Measurements from ENCODE around the gene ARHGAP32. TPM values are rescaled to one million over a fixed set of nuclear protein-coding genes. Genes with fewer than 3 reads are reported as not detected.
"Not testable (repeated sequence)": the region's sequence is repeated elsewhere in the genome, so short reads cannot be mapped to it uniquely, and the experiment has no call there.

The ARHGAP32 gene
- total and polyA plus RNA-seq, 4 experiments from 2014 or later: 0.18 to 9.6 (median 3.9) TPM

- H3K27me3 Mint-ChIP-seq: no peaks in the 10 kb centered on the region
- H3K4me3 ChIP-seq (ENCODE audit: low read length in 2 of 2): no peak overlapping the region
- no peaks in the 10 kb centered on the region for H3K4me1 ChIP-seq (ENCODE audit: insufficient read depth, low read length)
- peaks cover 2 to 48% (median 34%) of the 10 kb centered on the region in 8 donors for H3K9me3 Mint-ChIP-seq
- H3K4me3 Mint-ChIP-seq: no peak overlapping the region
- no peak overlapping the region for H3K27ac ChIP-seq (ENCODE audit: low read depth, low read length)
- H3K4me1 Mint-ChIP-seq: no peaks in the 10 kb centered on the region
- ChIA-PET POLR2A (ENCODE audit: partially characterized antibody) (no interaction called here), CTCF (ENCODE audit: partially characterized antibody) (no interaction called here)
- intact Hi-C loops (cut with micrococcal nuclease): no loop called here
- H3K36me3 ChIP-seq (ENCODE audit: insufficient read depth, low read length): no peaks in the 10 kb centered on the region
- H3K9me3 ChIP-seq (ENCODE audit: control insufficient read depth in 1 of 2, low read length in 2 of 2): no peaks in the 10 kb centered on the region
- no peaks in the 10 kb centered on the region for H3K27me3 ChIP-seq (ENCODE audit: insufficient read depth, low read length)
- H3K36me3 Mint-ChIP-seq: peaks cover 5 to 11% of the 10 kb centered on the region in 2 donors
- H3K27ac Mint-ChIP-seq: no peak overlapping the region
- no peak for DNase-seq
Measured at GRCh38 chr11:129163714-129164164, 28.4 kb downstream of the ARHGAP32 start.

GRCh38 chr11:129157080-129157479 lies 35.0 kb downstream of the ARHGAP32 start:
- H3K27me3 ChIP-seq (ENCODE audit: insufficient read depth, low read length); H3K4me3 Mint-ChIP-seq; H3K27ac Mint-ChIP-seq; H3K27ac ChIP-seq (ENCODE audit: low read depth, low read length); intact Hi-C loops (cut with micrococcal nuclease); DNase-seq; H3K9me3 ChIP-seq (ENCODE audit: control insufficient read depth in 1 of 2, low read length in 2 of 2); CTCF ChIA-PET (ENCODE audit: partially characterized antibody); H3K27me3 Mint-ChIP-seq; H3K4me3 ChIP-seq (ENCODE audit: low read length in 2 of 2); H3K36me3 ChIP-seq (ENCODE audit: insufficient read depth, low read length); H3K4me1 ChIP-seq (ENCODE audit: insufficient read depth, low read length); H3K4me1 Mint-ChIP-seq; POLR2A ChIA-PET (ENCODE audit: partially characterized antibody): not testable (repeated sequence)
- Mint-ChIP-seq H3K9me3 (peaks cover 2 to 45% (median 36%) of the 10 kb centered on the region in 8 donors), H3K36me3 (peaks cover 5 to 17% of the 10 kb centered on the region in 2 donors)

- Histone ChIP-seq H3K27me3 (ENCODE audit: insufficient read depth, low read length) (no peaks in the 10 kb centered on the region), H3K27ac (ENCODE audit: low read depth, low read length) (no peak overlapping the region), H3K36me3 (ENCODE audit: insufficient read depth, low read length) (no peaks in the 10 kb centered on the region), H3K4me3 (ENCODE audit: low read length in 2 of 2) (no peak overlapping the region), H3K9me3 (ENCODE audit: control insufficient read depth in 1 of 2, low read length in 2 of 2) (no peaks in the 10 kb centered on the region), H3K4me1 (ENCODE audit: insufficient read depth, low read length) (no peaks in the 10 kb centered on the region)
- Mint-ChIP-seq H3K4me3 (no peak overlapping the region), H3K9me3 (peaks cover 6 to 57% (median 42%) of the 10 kb centered on the region in 8 donors), H3K36me3 (peaks cover 8 to 16% of the 10 kb centered on the region in 2 donors), H3K4me1 (no peaks in the 10 kb centered on the region), H3K27ac (no peak overlapping the region), H3K27me3 (peaks cover 0 to 2% of the 10 kb centered on the region in 2 donors)
- CTCF ChIA-PET (ENCODE audit: partially characterized antibody): no interaction called here
- intact Hi-C loops (cut with micrococcal nuclease): no loop called here
- no peak for DNase-seq
- POLR2A ChIA-PET (ENCODE audit: partially characterized antibody): no interaction called here
Measured at GRCh38 chr11:129155745-129156144, 36.4 kb downstream of the ARHGAP32 start.

- Histone ChIP-seq H3K27me3 (ENCODE audit: insufficient read depth, low read length) (no peaks in the 10 kb centered on the region), H3K4me3 (ENCODE audit: low read length in 2 of 2) (no peak overlapping the region), H3K4me1 (ENCODE audit: insufficient read depth, low read length) (no peaks in the 10 kb centered on the region), H3K9me3 (ENCODE audit: control insufficient read depth in 1 of 2, low read length in 2 of 2) (no peaks in the 10 kb centered on the region), H3K27ac (ENCODE audit: low read depth, low read length) (no peak overlapping the region), H3K36me3 (ENCODE audit: insufficient read depth, low read length) (no peaks in the 10 kb centered on the region)
- Mint-ChIP-seq H3K27ac (no peak overlapping the region), H3K9me3 (peaks cover 7 to 52% (median 32%) of the 10 kb centered on the region in 8 donors), H3K36me3 (peaks cover 8 to 13% of the 10 kb centered on the region in 2 donors), H3K4me3 (no peak overlapping the region), H3K4me1 (no peaks in the 10 kb centered on the region), H3K27me3 (peaks cover 0 to 2% of the 10 kb centered on the region in 2 donors)
- no peak for DNase-seq
- intact Hi-C loops (cut with micrococcal nuclease): no loop called here
- POLR2A ChIA-PET (ENCODE audit: partially characterized antibody): no interaction called here
- CTCF ChIA-PET (ENCODE audit: partially characterized antibody): no interaction called here
Measured at GRCh38 chr11:129148487-129148886, 43.6 kb downstream of the ARHGAP32 start.

GRCh38 chr11:129146191-129146590 lies 45.9 kb downstream of the ARHGAP32 start:
- Histone ChIP-seq H3K9me3 (ENCODE audit: control insufficient read depth in 1 of 2, low read length in 2 of 2) (no peaks in the 10 kb centered on the region), H3K36me3 (ENCODE audit: insufficient read depth, low read length) (no peaks in the 10 kb centered on the region), H3K4me1 (ENCODE audit: insufficient read depth, low read length) (no peaks in the 10 kb centered on the region), H3K27ac (ENCODE audit: low read depth, low read length) (no peak overlapping the region), H3K4me3 (ENCODE audit: low read length in 2 of 2) (no peak overlapping the region), H3K27me3 (ENCODE audit: insufficient read depth, low read length) (no peaks in the 10 kb centered on the region)
- Mint-ChIP-seq H3K4me1 (no peaks in the 10 kb centered on the region), H3K9me3 (peaks cover 3 to 32% (median 23%) of the 10 kb centered on the region in 8 donors), H3K27ac (no peak overlapping the region), H3K27me3 (no peaks in the 10 kb centered on the region), H3K4me3 (no peak overlapping the region), H3K36me3 (peaks cover 5 to 8% of the 10 kb centered on the region in 2 donors)
- POLR2A ChIA-PET (ENCODE audit: partially characterized antibody): no interaction called here
- intact Hi-C loops (cut with micrococcal nuclease): no loop called here
- DNase-seq: no peak
- CTCF ChIA-PET (ENCODE audit: partially characterized antibody): no interaction called here

GRCh38 chr11:129145276-129145675 lies 46.8 kb downstream of the ARHGAP32 start:
- Histone ChIP-seq H3K9me3 (ENCODE audit: control insufficient read depth in 1 of 2, low read length in 2 of 2) (no peaks in the 10 kb centered on the region), H3K4me1 (ENCODE audit: insufficient read depth, low read length) (no peaks in the 10 kb centered on the region), H3K36me3 (ENCODE audit: insufficient read depth, low read length) (no peaks in the 10 kb centered on the region), H3K27me3 (ENCODE audit: insufficient read depth, low read length) (no peaks in the 10 kb centered on the region), H3K27ac (ENCODE audit: low read depth, low read length) (no peak overlapping the region), H3K4me3 (ENCODE audit: low read length in 2 of 2) (no peak overlapping the region)
- Mint-ChIP-seq H3K4me1 (no peaks in the 10 kb centered on the region), H3K27ac (no peak overlapping the region), H3K4me3 (no peak overlapping the region), H3K27me3 (no peaks in the 10 kb centered on the region), H3K9me3 (peaks cover 3 to 23% (median 15%) of the 10 kb centered on the region in 8 donors), H3K36me3 (peaks cover 5 to 8% of the 10 kb centered on the region in 2 donors)
- intact Hi-C loops (cut with micrococcal nuclease): no loop called here
- DNase-seq: no peak
- POLR2A ChIA-PET (ENCODE audit: partially characterized antibody): no interaction called here
- CTCF ChIA-PET (ENCODE audit: partially characterized antibody): no interaction called here

- Mint-ChIP-seq H3K4me3 (no peak overlapping the region), H3K9me3 (peaks cover 2 to 14% (median 7%) of the 10 kb centered on the region in 8 donors), H3K4me1 (no peaks in the 10 kb centered on the region), H3K27me3 (no peaks in the 10 kb centered on the region), H3K36me3 (peaks cover 0 to 4% of the 10 kb centered on the region in 2 donors), H3K27ac (no peak overlapping the region)
- no peak overlapping the region for H3K4me3 ChIP-seq (ENCODE audit: low read length in 2 of 2)
- DNase-seq: no peak
- CTCF ChIA-PET (ENCODE audit: partially characterized antibody): no interaction called here
- H3K27ac ChIP-seq (ENCODE audit: low read depth, low read length): no peak overlapping the region
- no peaks in the 10 kb centered on the region for H3K27me3 ChIP-seq (ENCODE audit: insufficient read depth, low read length)
- H3K9me3 ChIP-seq (ENCODE audit: control insufficient read depth in 1 of 2, low read length in 2 of 2): no peaks in the 10 kb centered on the region
- H3K36me3 ChIP-seq (ENCODE audit: insufficient read depth, low read length): no peaks in the 10 kb centered on the region
- intact Hi-C loops (cut with micrococcal nuclease): no loop called here
- H3K4me1 ChIP-seq (ENCODE audit: insufficient read depth, low read length): no peaks in the 10 kb centered on the region
- POLR2A ChIA-PET (ENCODE audit: partially characterized antibody): no interaction called here
Measured at GRCh38 chr11:129144256-129144655, 47.9 kb downstream of the ARHGAP32 start.

- no peak overlapping the region for H3K4me3 Mint-ChIP-seq
- POLR2A ChIA-PET (ENCODE audit: partially characterized antibody): no interaction called here
Measured at GRCh38 chr11:129143335-129143734, 48.8 kb downstream of the ARHGAP32 start.

More at GRCh38 chr11:129143335-129143734, 48.8 kb downstream of the ARHGAP32 start:
- Histone ChIP-seq H3K9me3 (ENCODE audit: control insufficient read depth in 1 of 2, low read length in 2 of 2) (no peaks in the 10 kb centered on the region), H3K4me3 (ENCODE audit: low read length in 2 of 2) (no peak overlapping the region), H3K4me1 (ENCODE audit: insufficient read depth, low read length) (no peaks in the 10 kb centered on the region), H3K27ac (ENCODE audit: low read depth, low read length) (no peak overlapping the region), H3K27me3 (ENCODE audit: insufficient read depth, low read length) (no peaks in the 10 kb centered on the region), H3K36me3 (ENCODE audit: insufficient read depth, low read length) (no peaks in the 10 kb centered on the region)
- CTCF ChIA-PET (ENCODE audit: partially characterized antibody): no interaction called here
- Mint-ChIP-seq H3K27me3 (no peaks in the 10 kb centered on the region), H3K4me1 (no peaks in the 10 kb centered on the region), H3K36me3 (peaks cover 0 to 4% of the 10 kb centered on the region in 2 donors), H3K9me3 (peaks cover 0 to 7% (median 5%) of the 10 kb centered on the region in 8 donors), H3K27ac (no peak overlapping the region)
- no peak for DNase-seq
- intact Hi-C loops (cut with micrococcal nuclease): no loop called here

All from CD4-positive, alpha-beta memory T cell (primary cell).